Suprapubic skin (tissue), 4 donors: ENCODE data around the gene TFF1. TPM values are rescaled to one million over a fixed set of nuclear protein-coding genes. Genes with fewer than 3 reads are reported as not detected.

Experiments used
- DNase-seq, 2 donors: peaks; one replicate each; pipeline ENCODE4 v3.0.0-alpha.2; 2019; ENCODE audit warnings: low spot score in 2 of 2
- H3K27ac ChIP-seq: fragments of 200-600 bp; sonication (generic); one replicate; pipeline ENCODE4 v1.5.1; 2019
- H3K27me3 ChIP-seq: fragments of 200-600 bp; sonication (generic); one replicate; pipeline ENCODE4 v1.5.1; 2019
- H3K36me3 ChIP-seq: fragments of 200-600 bp; sonication (generic); one replicate; pipeline ENCODE4 v1.5.1; 2019
- H3K4me1 ChIP-seq: fragments of 200-600 bp; sonication (generic); one replicate; pipeline ENCODE4 v1.5.1; 2019
- H3K4me3 ChIP-seq: fragments of 200-600 bp; sonication (generic); one replicate; pipeline ENCODE4 v1.5.1; 2019; ENCODE audit warnings: mild to moderate bottlenecking
- H3K9me3 ChIP-seq: fragments of 200-600 bp; sonication (generic); one replicate; pipeline ENCODE4 v1.5.1; 2019
- CTCF ChIP-seq, 2 donors: fragments of 200-600 bp in 1 of 2; fragments of 450-650 bp in 1 of 2; sonication (generic) in 1 of 2; IDR thresholded peaks; one replicate each; pipeline ENCODE4 v1.5.1; 2016 to 2019; ENCODE audit warnings: antibody characterized with exemption in 2 of 2, mild to moderate bottlenecking in 1 of 2, moderate library complexity in 1 of 2
- EP300 ChIP-seq: sonication (generic); formaldehyde crosslinking; IDR thresholded peaks from one replicate; pipeline ENCODE4 v1.6.1; 2017; ENCODE audit warnings: antibody characterized with exemption
- POLR2A ChIP-seq, 2 donors: fragments of 450-650 bp; IDR thresholded peaks; one replicate each; pipeline ENCODE4 v1.6.1; 2017; ENCODE audit warnings: antibody characterized with exemption in 2 of 2, mild to moderate bottlenecking in 2 of 2, moderate library complexity in 2 of 2
- POLR2AphosphoS5 ChIP-seq, 3 donors: sonication (generic); formaldehyde crosslinking; IDR thresholded peaks; one replicate each; pipeline ENCODE4 v1.6.1; 2017; ENCODE audit warnings: antibody characterized with exemption in 3 of 3
- WGBS: methylation state at CpG from one replicate; pipeline ENCODE4 v1.1.5; 2018; 5-methylcytosine and 5-hydroxymethylcytosine counted together
- total RNA-seq, 4 donors: library from RNA; depleted of rRNA; stranded (reverse); fragments of >200 nt; gene quantifications; one replicate each; pipeline ENCODE4 v1.1.0, GENCODE V29; 2016

TFF1 gene
- total RNA-seq, 4 donors from 2014 or later, result not detected

- DNase-seq, result no peak
- WGBS, result 80% methylated on average over 6 of the region's 7 CpGs
- no peaks in the 10 kb centered on the region for H3K36me3 ChIP-seq
Observed at GRCh38 chr21:42406866-42407265, 40.5 kb upstream of the TFF1 start.

GRCh38 chr21:42406201-42406621, 39.9 kb upstream of the TFF1 start:
- TF ChIP-seq EP300 (no peak), POLR2A (IDR thresholded peaks at IDR 0.05) (no peak), CTCF (IDR thresholded peaks at IDR 0.05) (no peak), POLR2AphosphoS5 (IDR thresholded peaks at IDR 0.05) (no peak)
- no peak overlapping the region for H3K27ac ChIP-seq

More at GRCh38 chr21:42406866-42407265, 40.5 kb upstream of the TFF1 start:
- Histone ChIP-seq H3K4me1 (peaks cover 1% of the 10 kb centered on the region), H3K27ac (no peak overlapping the region), H3K4me3 (no peak overlapping the region), H3K9me3 (no peaks in the 10 kb centered on the region), H3K27me3 (peaks cover 8% of the 10 kb centered on the region)
- TF ChIP-seq CTCF (IDR thresholded peaks at IDR 0.05), result no peak

GRCh38 chr21:42405064-42406013, 39.0 kb upstream of the TFF1 start:
- H3K27me3 ChIP-seq, result peaks cover 8% of the 10 kb centered on the region
- 85% methylated on average over 20 of the region's 23 CpGs for WGBS
- H3K36me3 ChIP-seq, result no peaks in the 10 kb centered on the region
- no peak for DNase-seq
- H3K4me3 ChIP-seq, result peak overlapping the region; percentile 1
- no peaks in the 10 kb centered on the region for H3K4me1 ChIP-seq
- TF ChIP-seq EP300 (no peak), CTCF (IDR thresholded peaks at IDR 0.05) (no peak), POLR2A (IDR thresholded peaks at IDR 0.05) (no peak), POLR2AphosphoS5 (IDR thresholded peaks at IDR 0.05) (no peak)
- no peak overlapping the region for H3K27ac ChIP-seq
- no peaks in the 10 kb centered on the region for H3K9me3 ChIP-seq

More at GRCh38 chr21:42406201-42406621, 39.9 kb upstream of the TFF1 start:
- H3K4me1 ChIP-seq, result no peaks in the 10 kb centered on the region
- H3K4me3 ChIP-seq, result peak overlapping the region; percentile 1
- 69% methylated on average over 10 of the region's 10 CpGs for WGBS
- DNase-seq, result no peak
- peaks cover 8% of the 10 kb centered on the region for H3K27me3 ChIP-seq
- no peaks in the 10 kb centered on the region for H3K9me3 ChIP-seq
- H3K36me3 ChIP-seq, result no peaks in the 10 kb centered on the region

- H3K36me3 ChIP-seq, result no peaks in the 10 kb centered on the region
- 66% methylated on average over 9 of the region's 10 CpGs for WGBS
- H3K27me3 ChIP-seq, result peaks cover 3% of the 10 kb centered on the region
- H3K4me3 ChIP-seq, result no peak overlapping the region
- H3K27ac ChIP-seq, result no peak overlapping the region
- no peak for TF ChIP-seq CTCF (IDR thresholded peaks at IDR 0.05)
- TF ChIP-seq EP300, result no peak
- no peak for TF ChIP-seq POLR2AphosphoS5 (IDR thresholded peaks at IDR 0.05)
- TF ChIP-seq POLR2A (IDR thresholded peaks at IDR 0.05), result no peak
- no peaks in the 10 kb centered on the region for H3K4me1 ChIP-seq
- DNase-seq, result peak in 1 of 2 donors; percentile 35
- H3K9me3 ChIP-seq, result no peaks in the 10 kb centered on the region
Observed at GRCh38 chr21:42404539-42404938, 38.2 kb upstream of the TFF1 start.

- no peaks in the 10 kb centered on the region for H3K4me1 ChIP-seq
- H3K9me3 ChIP-seq, result no peaks in the 10 kb centered on the region
- 69% methylated on average over 21 of the region's 21 CpGs for WGBS
- TF ChIP-seq CTCF (IDR thresholded peaks at IDR 0.05) (no peak), POLR2AphosphoS5 (IDR thresholded peaks at IDR 0.05) (no peak), POLR2A (IDR thresholded peaks at IDR 0.05) (no peak), EP300 (no peak)
- H3K4me3 ChIP-seq, result no peak within 1 kb of the TSS
- H3K36me3 ChIP-seq, result no peaks in the 10 kb centered on the region
- DNase-seq, result peak in 1 of 2 donors; percentile 52
- no peaks in the 10 kb centered on the region for H3K27me3 ChIP-seq
- no peak within 1 kb of the TSS for H3K27ac ChIP-seq
Observed at GRCh38 chr21:42403611-42404231, 37.4 kb upstream of the TFF1 start, which contains the start of gene UBASH3A. TSS of gene UBASH3A (plus strand) at chr21:42403902. CDS start at chr21:42403946, 44 bp downstream.
